GM21390 (cell line): ENCODE results near the gene PPP1R16B.
"Not testable (repeated sequence)": the region's sequence is repeated elsewhere in the genome, so short reads cannot be mapped to it uniquely, and the experiment has no call there.

Source experiments
- ATAC-seq: cut with Tn5 transposase; IDR thresholded peaks from one replicate; pipeline ENCODE4 v1.9.1; 2021; ENCODE audit not compliant: unreplicated experiment

The PPP1R16B gene

DNA sequence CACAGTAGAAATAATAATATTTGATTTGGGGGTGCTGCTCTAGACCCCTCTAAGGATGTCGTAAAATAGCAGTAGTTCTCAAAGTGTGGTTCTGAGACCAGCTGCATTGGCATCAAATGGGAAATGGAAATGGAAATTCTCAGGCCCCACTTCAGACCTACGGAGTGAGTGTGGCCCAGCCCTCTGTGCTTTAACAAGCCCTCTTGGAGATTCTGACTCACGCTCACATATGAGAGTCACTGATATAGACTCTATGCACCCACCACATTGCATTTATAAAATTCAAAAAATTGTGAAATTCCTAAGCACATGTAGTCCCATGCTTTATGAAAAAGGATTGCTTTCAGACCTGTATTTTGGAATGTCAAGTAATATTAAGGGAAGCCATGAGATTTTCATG, 14.2 kb upstream of the PPP1R16B start:
- ATAC-seq, result no peak

GRCh38 chr20:38791940-38792339, 13.6 kb upstream of the PPP1R16B start:
- ATAC-seq, result no peak

DNA sequence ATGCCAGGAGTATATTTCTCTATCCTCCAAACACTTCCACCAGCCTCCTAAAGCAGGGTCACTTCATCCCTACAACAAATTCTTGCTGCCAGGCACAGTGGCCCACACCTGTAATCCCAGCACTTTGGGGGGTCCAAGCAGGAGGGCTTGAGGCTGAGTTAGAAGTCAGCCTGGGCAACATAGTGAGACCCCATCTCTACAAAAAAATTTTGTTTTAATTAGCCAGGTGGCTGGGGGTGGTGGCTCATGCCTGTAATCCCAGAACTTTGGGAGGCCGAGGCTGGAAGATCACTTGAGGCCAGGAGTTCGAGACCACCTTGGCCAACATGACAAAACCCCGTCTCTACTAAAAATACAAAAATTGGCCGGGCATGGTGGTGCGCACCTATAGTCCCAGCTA, 11.4 kb upstream of the PPP1R16B start:
- ATAC-seq, result not testable (repeated sequence)

GRCh38 chr20:38798266-38798665, 7.2 kb upstream of the PPP1R16B start:
- no peak for ATAC-seq

GRCh38 chr20:38799203-38799602, 6.3 kb upstream of the PPP1R16B start:
- ATAC-seq, result no peak

GRCh38 chr20:38800882-38801281, 4.6 kb upstream of the PPP1R16B start:
- ATAC-seq, result no peak

GRCh38 chr20:38804221-38804620, 1.3 kb upstream of the PPP1R16B start:
- no peak for ATAC-seq

- ATAC-seq, result no peak
These were observed 605 bp upstream of the PPP1R16B start for GRCh38 chr20:38804682-38805501.

DNA sequence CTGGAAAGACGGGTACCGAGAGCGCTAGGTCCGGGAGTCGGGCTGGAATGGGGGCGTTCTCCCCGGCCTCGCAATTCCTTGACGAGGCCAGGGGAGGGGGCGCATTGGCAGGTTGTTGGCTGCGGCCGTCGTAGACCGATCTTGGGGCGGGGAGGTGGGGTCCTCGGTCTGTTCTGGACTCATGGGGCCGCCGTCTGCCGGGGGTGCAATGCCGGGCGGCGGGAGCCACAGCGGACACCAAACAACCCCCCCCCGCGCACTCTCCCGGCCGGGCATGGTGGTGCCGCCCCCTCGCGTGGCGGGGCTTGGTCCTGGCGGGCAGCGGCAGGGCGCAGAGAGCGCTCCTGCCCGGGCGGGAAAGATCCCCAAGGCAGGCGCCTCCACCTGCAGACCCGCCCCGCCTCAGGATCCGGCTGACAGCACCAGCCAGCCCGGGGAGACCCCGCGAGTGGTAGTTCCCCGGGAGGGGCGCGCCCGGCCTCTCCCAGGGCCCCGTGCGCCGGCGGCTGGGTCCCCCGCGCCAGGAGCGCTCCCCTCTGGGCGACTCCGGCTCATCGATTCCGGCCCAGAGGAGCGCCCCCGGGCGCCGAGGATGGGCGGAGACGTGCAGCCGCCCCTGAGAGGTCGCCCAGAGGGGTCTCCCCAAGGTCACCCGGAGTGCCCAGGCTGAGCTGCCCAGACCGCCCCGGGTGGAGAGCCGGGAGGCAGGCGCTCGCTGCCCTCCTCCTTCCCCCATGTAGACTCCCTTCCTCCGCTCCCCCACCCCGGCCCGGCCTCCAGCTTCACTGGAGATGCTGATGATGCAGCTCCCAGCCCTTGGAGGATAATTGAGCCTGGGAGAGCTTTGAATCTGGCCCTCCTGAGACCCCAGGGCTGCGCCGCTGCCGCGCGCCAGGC, 709 bp downstream of the PPP1R16B start:
- ATAC-seq, result no peak

- no peak for ATAC-seq
These were observed 1.6 kb downstream of the PPP1R16B start for GRCh38 chr20:38806855-38807655.

DNA sequence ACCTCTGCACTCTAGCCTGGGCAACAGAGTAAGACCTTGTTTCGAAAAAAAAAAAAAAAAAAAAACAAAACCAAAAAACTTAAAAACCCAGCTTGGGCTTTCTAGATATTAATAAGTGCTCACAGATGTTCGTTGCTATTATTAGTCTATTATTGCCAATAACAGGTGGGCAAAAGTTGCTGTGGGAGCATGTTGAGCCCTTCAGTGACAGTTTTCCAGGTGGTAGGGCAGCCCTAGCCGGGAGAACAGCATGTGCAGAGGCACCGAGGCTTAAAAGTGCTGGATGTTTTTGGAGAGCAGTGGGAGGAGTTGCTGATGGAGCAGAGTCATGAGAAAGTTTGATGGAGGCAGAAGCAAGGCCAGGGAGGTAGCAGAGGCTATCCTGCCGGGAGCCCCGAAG, 4.4 kb downstream of the PPP1R16B start:
- no peak for ATAC-seq

DNA sequence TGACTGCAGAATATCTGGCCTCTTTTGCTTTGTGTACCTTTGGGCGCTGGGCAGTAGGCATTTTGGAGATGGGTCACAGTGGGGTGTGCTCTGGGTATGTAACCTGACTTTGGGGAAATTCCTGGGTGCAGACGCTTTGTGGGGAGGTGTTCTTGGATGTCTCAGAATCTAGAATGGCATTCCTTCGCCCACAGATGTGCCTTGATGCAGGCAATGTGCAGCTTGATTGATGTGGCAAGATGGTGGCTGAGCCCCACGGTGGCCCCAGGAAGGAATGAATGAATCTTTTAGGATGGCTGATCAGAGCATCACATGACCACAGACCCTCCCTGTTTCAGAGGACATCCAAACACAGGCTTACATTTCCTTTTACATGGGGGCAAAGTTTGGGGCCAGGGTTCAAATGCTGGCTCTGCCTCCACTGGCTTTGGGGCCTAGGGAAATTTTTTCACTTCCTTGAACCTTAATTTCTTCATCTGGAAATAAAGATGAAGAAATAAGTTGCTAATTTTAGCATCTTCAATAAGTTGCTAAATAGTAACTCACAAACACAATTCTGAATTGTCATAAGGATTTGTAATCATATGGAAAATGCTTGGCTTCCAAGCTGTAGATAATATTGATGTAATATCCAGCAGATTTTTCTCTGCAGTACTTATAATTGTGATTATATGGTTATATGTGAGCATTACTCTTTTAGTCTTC, 5.6 kb downstream of the PPP1R16B start:
- no peak for ATAC-seq

GRCh38 chr20:38811769-38812168, 6.3 kb downstream of the PPP1R16B start:
- ATAC-seq, result no peak

GRCh38 chr20:38812182-38812581, 6.7 kb downstream of the PPP1R16B start:
- ATAC-seq, result no peak

- ATAC-seq, result no peak
These were observed 7.4 kb downstream of the PPP1R16B start for GRCh38 chr20:38812709-38813573.

DNA sequence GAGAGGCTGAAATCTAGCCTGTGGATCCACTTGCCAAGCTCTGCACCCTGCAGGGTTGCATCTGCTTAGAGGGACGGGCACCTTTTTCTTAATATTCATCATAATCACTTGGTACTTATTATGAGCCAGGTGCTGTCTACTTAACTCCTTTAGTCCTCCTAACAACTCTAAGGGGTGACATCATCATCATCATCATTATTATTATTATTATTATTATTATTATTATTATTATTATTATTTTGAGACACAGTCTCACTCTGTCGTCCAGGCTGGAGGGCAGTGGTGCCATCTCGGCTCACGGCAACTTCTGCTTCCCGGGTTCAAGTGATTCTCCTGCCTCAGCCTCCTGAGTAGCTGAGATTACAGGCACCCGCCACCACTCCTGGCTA, 8.1 kb downstream of the PPP1R16B start:
- not testable (repeated sequence) for ATAC-seq

- no peak for ATAC-seq
These were observed 9.9 kb downstream of the PPP1R16B start for GRCh38 chr20:38815446-38815845.

- no peak for ATAC-seq
These were observed 12.9 kb downstream of the PPP1R16B start for GRCh38 chr20:38818113-38819065.

DNA sequence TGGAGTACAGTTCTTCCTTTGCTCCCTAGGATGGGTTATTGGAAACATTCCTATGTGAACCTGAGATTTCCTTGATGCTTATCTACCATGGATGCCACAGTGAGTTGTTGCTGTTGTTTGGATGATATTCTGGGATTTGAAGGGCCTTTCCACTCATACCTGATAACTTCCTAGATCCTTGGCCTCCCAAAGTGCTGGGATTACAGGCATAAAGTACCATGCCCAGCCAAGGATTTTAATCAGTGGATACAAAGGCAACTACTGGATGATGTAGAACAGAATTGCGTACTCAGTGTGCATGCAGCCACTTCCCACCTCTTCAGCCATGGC, 20.0 kb downstream of the PPP1R16B start:
- no peak for ATAC-seq
